HCT116 (cell line): ENCODE data around the gene PFKFB3. TPM values are rescaled to one million over a fixed set of nuclear protein-coding genes. Genes with fewer than 3 reads are reported as not detected.

Source experiments
- ATAC-seq: fragments of 200-7000 bp; cut with Tn5 transposase; 2 replicates; pipeline ENCODE4 v1.9.1; 2020; ENCODE audit warnings: mild to moderate bottlenecking, moderate library complexity
- BruUV-seq: library from RNA; stranded (reverse); fragments of 400-500 nt; replicated peaks from 2 replicates; lab custom pipeline; 2021; lab: Mats Ljungman, UMichigan
- CTCF ChIA-PET: fragments of 300-600 bp; sonication (Branson Sonifier 250); formaldehyde crosslinking; loops from one replicate; lab custom pipeline; 2021; ENCODE audit warnings: antibody characterized with exemption; lab: Charles Lee
- POLR2A ChIA-PET: fragments of 300-600, 350-600 bp; sonication (Branson Sonifier 250); formaldehyde crosslinking; loops from one replicate; lab custom pipeline; 2021; ENCODE audit warnings: antibody characterized with exemption; lab: Charles Lee
- RAD21 ChIA-PET, 2 experiments: fragments of 300-600 bp; sonication (Branson Sonifier 250); formaldehyde crosslinking; loops; one replicate each; lab custom pipeline; 2023; ENCODE audit warnings: low total read pairs in 2 of 2; ENCODE audit not compliant: uncharacterized antibody in 2 of 2, unreplicated experiment in 2 of 2, low non-redundant PET in 1 of 2; lab: Charles Lee
- DNase-seq: peaks from one replicate; pipeline ENCODE4 v3.0.0-alpha.2; 2010; ENCODE audit warnings: low read depth, low spot score
- H2AFZ ChIP-seq: fragments of 200-600 bp; shearing (Covaris generic), sonication (generic); 2 replicates; pipeline ENCODE4 v1.6.1; 2017; ENCODE audit warnings: low read depth, mixed run types, mixed read lengths, antibody characterized with exemption, low read length; ENCODE audit not compliant: poor library complexity, severe bottlenecking
- H3K27ac ChIP-seq: 2 replicates; pipeline ENCODE4 v1.5.1; 2012; ENCODE audit warnings: low read depth, low read length
- H3K27me3 ChIP-seq: fragments of 200-600 bp; sonication (generic); 2 replicates; pipeline ENCODE4 v1.6.1; 2016; ENCODE audit warnings: mixed run types, low read length, mixed read lengths; ENCODE audit not compliant: insufficient read depth
- H3K36me3 ChIP-seq, 2 experiments: fragments of 200-500 bp in 1 of 2; fragments of 200-600 bp in 1 of 2; sonication (Bioruptor generic) in 1 of 2; sonication (generic) in 1 of 2; 2 replicates each; pipeline versions ENCODE4 v1.5.1 to v1.6.1; 2014 to 2016; ENCODE audit warnings: low read length in 2 of 2, inconsistent platforms in 1 of 2, mixed read lengths in 1 of 2, mixed run types in 1 of 2; ENCODE audit not compliant: insufficient read depth in 2 of 2, control insufficient read depth in 1 of 2
- H3K4me1 ChIP-seq, 2 experiments: fragments of 200-600 bp in 1 of 2; sonication (generic) in 1 of 2; 2 replicates each; pipeline versions ENCODE4 v1.5.1 to v1.6.1; 2012 to 2017; ENCODE audit warnings: low read length in 2 of 2, inconsistent platforms in 1 of 2, mild to moderate bottlenecking in 1 of 2, mixed read lengths in 1 of 2, mixed run types in 1 of 2, moderate library complexity in 1 of 2; ENCODE audit not compliant: insufficient read depth in 2 of 2, control insufficient read depth in 1 of 2
- H3K4me2 ChIP-seq: fragments of 200-600 bp; sonication (generic); 2 replicates; pipeline ENCODE4 v1.6.1; 2017; ENCODE audit warnings: mixed run types, low read length, mixed read lengths
- H3K4me3 ChIP-seq, 2 experiments: fragments of 200-600 bp in 1 of 2; sonication (generic) in 1 of 2; replicated peaks in 1 of 2; 2 replicates each; pipeline ENCODE4 v1.5.1; 2011 to 2016; ENCODE audit warnings: low read length in 2 of 2, control low read depth in 1 of 2, low read depth in 1 of 2, mild to moderate bottlenecking in 1 of 2, mixed read lengths in 1 of 2, mixed run types in 1 of 2
- H3K79me2 ChIP-seq: fragments of 200-600 bp; sonication (generic); 2 replicates; pipeline ENCODE4 v1.6.1; 2017; ENCODE audit warnings: mild to moderate bottlenecking, mixed run types, low read length, moderate library complexity, mixed read lengths; ENCODE audit not compliant: insufficient read depth
- H3K9ac ChIP-seq: fragments of 200-600 bp; sonication (generic); 2 replicates; pipeline ENCODE4 v1.6.1; 2016; ENCODE audit warnings: low read length, mixed read lengths
- H3K9me2 ChIP-seq: fragments of 200-600 bp; sonication (generic), shearing (Covaris generic); 2 replicates; pipeline ENCODE4 v1.6.1; 2017; ENCODE audit warnings: mixed run types, mild to moderate bottlenecking, moderate library complexity; ENCODE audit not compliant: insufficient read depth
- H3K9me3 ChIP-seq, 2 experiments: fragments of 200-500 bp in 1 of 2; fragments of 200-600 bp in 1 of 2; sonication (Bioruptor generic) in 1 of 2; sonication (generic) in 1 of 2; 2 replicates each; pipeline ENCODE4 v1.6.1; 2014 to 2017; ENCODE audit warnings: low read length in 2 of 2, mixed read lengths in 2 of 2, inconsistent platforms in 1 of 2, low read depth in 1 of 2, mild to moderate bottlenecking in 1 of 2, mixed run types in 1 of 2, moderate library complexity in 1 of 2; ENCODE audit not compliant: control insufficient read depth in 1 of 2, insufficient read depth in 1 of 2
- H4K20me1 ChIP-seq: fragments of 200-600 bp; sonication (generic), shearing (Covaris generic); 2 replicates; pipeline ENCODE4 v1.6.1; 2017; ENCODE audit warnings: mixed run types, mild to moderate bottlenecking, moderate library complexity; ENCODE audit not compliant: insufficient read depth
- CEBPB ChIP-seq: IDR thresholded peaks from 2 replicates; pipeline ENCODE4 v1.6.1; 2012; ENCODE audit warnings: low read depth
- EGR1 ChIP-seq: IDR thresholded peaks from 2 replicates; pipeline ENCODE4 v1.6.1; 2012; ENCODE audit warnings: low read depth
- EZH2 ChIP-seq: fragments of 200-600 bp; sonication (generic); IDR thresholded peaks from 2 replicates; pipeline ENCODE4 v1.6.1; 2017; ENCODE audit warnings: antibody characterized with exemption, mixed run types
- FOSL1 ChIP-seq: IDR thresholded peaks from 2 replicates; pipeline ENCODE4 v1.6.1; 2012; ENCODE audit warnings: low read depth
- POLR2AphosphoS5 ChIP-seq: IDR thresholded peaks from 2 replicates; pipeline ENCODE4 v1.6.1; 2011; ENCODE audit warnings: mild to moderate bottlenecking, low read depth, low read length, moderate library complexity
- TCF7L2 ChIP-seq: IDR thresholded peaks from 2 replicates; pipeline ENCODE4 v1.7.0; 2011; ENCODE audit warnings: borderline replicate concordance, inconsistent platforms; ENCODE audit not compliant: insufficient read depth, insufficient read length; ENCODE audit errors: extremely low read depth
- ZFX ChIP-seq: fragments of 450-650 bp; IDR thresholded peaks from 2 replicates; pipeline ENCODE4 v1.6.1; 2017
- ZNF274 ChIP-seq: fragments of 200-500 bp; sonication (Bioruptor generic); IDR thresholded peaks from 2 replicates; pipeline ENCODE4 v1.6.1; 2014; ENCODE audit warnings: mild to moderate bottlenecking, low read depth, low read length, inconsistent platforms
- intact Hi-C: fragments of 100-400 bp; cut with micrococcal nuclease; formaldehyde crosslinking; loops from 2 replicates; pipeline ENCODE4 v1.10.0; 2022
- total RNA-seq: library from RNA; stranded (reverse); gene quantifications from one replicate; pipeline ENCODE4 v1.2.1, GENCODE V29; 2021; ENCODE audit not compliant: unreplicated experiment
- TF ChIP-seq, protein P1 (sequence below): IDR thresholded peaks from 2 replicates; pipeline ENCODE4 v1.6.1; 2012
- TF ChIP-seq, protein P2 (sequence below): IDR thresholded peaks from 2 replicates; pipeline ENCODE4 v1.6.1; 2011; ENCODE audit warnings: mild to moderate bottlenecking, low read length, moderate library complexity; ENCODE audit not compliant: insufficient replicate concordance; ENCODE audit errors: extremely low read depth

The PFKFB3 gene
- total RNA-seq, 1 experiment from 2014 or later = 50.8 TPM

DNA sequence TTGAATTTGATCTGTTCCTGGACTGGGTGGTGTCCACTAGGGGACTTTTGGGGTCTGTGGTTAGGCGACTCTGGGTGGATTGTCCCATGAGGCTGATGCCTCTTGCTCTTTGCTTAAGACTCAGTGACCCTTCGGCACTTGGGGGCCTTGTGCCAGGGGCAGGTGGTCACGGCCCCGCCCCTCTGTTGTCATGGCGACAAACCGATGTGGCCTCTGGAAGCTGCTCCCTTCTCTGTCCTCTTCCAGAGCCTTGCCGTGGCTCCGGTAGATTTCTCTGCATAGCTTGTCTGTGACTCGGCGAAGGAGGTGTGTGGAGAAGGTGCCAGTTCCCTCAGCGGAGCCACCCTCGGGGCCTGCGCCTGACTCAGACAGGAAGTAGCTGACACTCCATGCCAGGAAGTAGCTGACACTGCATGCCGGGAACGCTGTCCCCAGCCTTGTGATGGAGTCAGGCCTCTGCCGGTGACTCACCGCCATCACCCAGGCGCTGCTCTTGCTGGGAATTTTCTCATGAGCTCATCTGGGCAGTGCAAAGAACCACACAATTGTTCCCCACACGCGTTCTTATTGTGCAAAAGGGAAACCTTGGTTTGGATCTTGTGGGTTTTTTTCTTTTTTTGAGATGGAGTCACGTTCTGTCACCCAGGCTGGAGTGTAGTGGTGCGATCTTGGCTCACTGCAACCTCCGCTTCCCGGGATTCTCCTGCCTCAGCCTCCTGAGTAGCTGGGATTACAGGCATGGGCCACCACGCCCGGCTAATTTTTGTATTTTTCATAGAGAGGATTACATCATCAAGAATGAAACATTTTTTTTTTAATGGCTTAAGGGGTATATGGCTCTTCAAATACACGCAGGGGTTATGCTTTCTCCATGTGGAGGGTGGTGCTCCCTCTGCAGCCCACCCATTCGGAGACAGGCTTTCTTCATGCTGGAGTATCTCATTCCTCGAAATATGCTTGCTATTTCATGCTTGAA, 72.6 kb downstream of the PFKFB3 start (continued):
- TF ChIP-seq ZNF274 = no peak
- TF ChIP-seq, protein P1, sequence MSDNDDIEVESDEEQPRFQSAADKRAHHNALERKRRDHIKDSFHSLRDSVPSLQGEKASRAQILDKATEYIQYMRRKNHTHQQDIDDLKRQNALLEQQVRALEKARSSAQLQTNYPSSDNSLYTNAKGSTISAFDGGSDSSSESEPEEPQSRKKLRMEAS = peak; percentile 92
- TF ChIP-seq ZFX = peak; percentile 46; the same call in 1 of the 2 replicates
- peak; percentile 87 for TF ChIP-seq FOSL1
- TF ChIP-seq TCF7L2 = peak; percentile 21

DNA sequence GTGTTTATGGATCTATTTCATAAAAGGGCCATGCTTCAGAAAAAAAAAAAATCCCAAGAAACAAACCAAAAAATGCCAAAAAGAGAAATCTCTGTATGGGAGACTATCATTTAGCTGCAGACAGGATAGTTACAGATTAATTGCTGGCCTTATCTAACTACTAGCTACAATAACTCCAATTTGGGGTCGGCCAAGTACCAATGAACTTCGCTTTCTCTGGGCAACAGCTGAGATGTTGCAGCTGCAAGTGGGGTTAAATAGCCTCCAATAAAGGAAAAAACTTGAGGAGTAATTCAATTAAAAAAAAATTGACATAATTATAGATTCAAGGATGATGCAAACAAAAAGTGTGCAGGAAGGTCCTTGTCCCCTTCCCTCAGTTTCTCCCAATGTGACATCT, 73.6 kb downstream of the PFKFB3 start:
- H3K9me2 ChIP-seq = no peaks in the 10 kb centered on the region
- no peaks in the 10 kb centered on the region for H3K9me3 ChIP-seq
- H3K36me3 ChIP-seq = no peaks in the 10 kb centered on the region
- ChIA-PET RAD21 (no interaction called here), POLR2A (no interaction called here), CTCF (no interaction called here)
- no peak overlapping the region for H3K4me3 ChIP-seq
- intact Hi-C loops = no loop called here
- TF ChIP-seq, protein P2, sequence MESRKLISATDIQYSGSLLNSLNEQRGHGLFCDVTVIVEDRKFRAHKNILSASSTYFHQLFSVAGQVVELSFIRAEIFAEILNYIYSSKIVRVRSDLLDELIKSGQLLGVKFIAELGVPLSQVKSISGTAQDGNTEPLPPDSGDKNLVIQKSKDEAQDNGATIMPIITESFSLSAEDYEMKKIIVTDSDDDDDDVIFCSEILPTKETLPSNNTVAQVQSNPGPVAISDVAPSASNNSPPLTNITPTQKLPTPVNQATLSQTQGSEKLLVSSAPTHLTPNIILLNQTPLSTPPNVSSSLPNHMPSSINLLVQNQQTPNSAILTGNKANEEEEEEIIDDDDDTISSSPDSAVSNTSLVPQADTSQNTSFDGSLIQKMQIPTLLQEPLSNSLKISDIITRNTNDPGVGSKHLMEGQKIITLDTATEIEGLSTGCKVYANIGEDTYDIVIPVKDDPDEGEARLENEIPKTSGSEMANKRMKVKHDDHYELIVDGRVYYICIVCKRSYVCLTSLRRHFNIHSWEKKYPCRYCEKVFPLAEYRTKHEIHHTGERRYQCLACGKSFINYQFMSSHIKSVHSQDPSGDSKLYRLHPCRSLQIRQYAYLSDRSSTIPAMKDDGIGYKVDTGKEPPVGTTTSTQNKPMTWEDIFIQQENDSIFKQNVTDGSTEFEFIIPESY = no peak
- TF ChIP-seq EGR1 (no peak), ZNF274 (no peak), TCF7L2 (no peak), EZH2 (no peak), POLR2AphosphoS5 (no peak), CEBPB (no peak)
- H3K79me2 ChIP-seq = no peaks in the 10 kb centered on the region
- no peaks in the 10 kb centered on the region for H4K20me1 ChIP-seq
- no peaks in the 10 kb centered on the region for H3K27me3 ChIP-seq
- DNase-seq = no peak
- H3K4me2 ChIP-seq = no peak overlapping the region
- BruUV-seq = no TSS peak
- H3K27ac ChIP-seq = no peak overlapping the region
- H2AFZ ChIP-seq = no peak overlapping the region
- no peak for ATAC-seq
- no peak overlapping the region for H3K9ac ChIP-seq
- H3K4me1 ChIP-seq = peaks cover 30 to 46% of the 10 kb centered on the region in 2 experiments
